Measurements from ENCODE around the gene PELI2.

The PELI2 gene

GRCh38 chr14:56133547-56133946, 15.3 kb downstream of the PELI2 start:
- Histone ChIP-seq H3K27me3 (ENCODE audit: control insufficient read depth, insufficient read depth, low read length) (no peaks in the 10 kb centered on the region), H3K4me3 (ENCODE audit: low read length) (no peak overlapping the region), H3K4me1 (ENCODE audit: control insufficient read depth, low read depth, low read length) (peaks cover 44% of the 10 kb centered on the region), H3K9me3 (ENCODE audit: control insufficient read depth, low read depth, low read length) (no peaks in the 10 kb centered on the region), H3K27ac (ENCODE audit: low read length) (no peak overlapping the region), H3K36me3 (ENCODE audit: control insufficient read depth, low read depth, low read length) (no peaks in the 10 kb centered on the region), H3K9ac (ENCODE audit: low read length) (no peak overlapping the region)

DNA sequence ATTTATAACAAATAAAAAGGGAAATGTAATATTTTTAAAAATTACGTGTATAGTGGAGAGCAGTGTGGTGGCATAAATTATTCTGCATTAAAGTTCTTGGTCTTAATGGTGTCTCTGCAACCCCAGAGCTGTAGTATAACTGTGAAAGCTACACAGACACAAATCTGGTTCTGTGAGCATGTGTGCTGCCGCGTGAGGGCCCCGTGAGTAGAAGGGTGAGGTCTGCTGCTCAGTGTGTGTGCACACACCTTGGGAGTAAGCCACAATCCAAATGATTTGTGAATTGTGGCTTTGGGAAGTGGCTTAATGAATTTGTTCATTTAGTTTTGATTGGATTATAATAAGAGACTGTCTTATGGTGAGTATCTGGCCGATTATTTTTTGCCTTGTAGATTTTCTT, 16.8 kb downstream of the PELI2 start:
- Histone ChIP-seq H3K27me3 (ENCODE audit: control insufficient read depth, insufficient read depth, low read length) (no peaks in the 10 kb centered on the region), H3K4me3 (ENCODE audit: low read length) (no peak overlapping the region), H3K27ac (ENCODE audit: low read length) (no peak overlapping the region), H3K36me3 (ENCODE audit: control insufficient read depth, low read depth, low read length) (no peaks in the 10 kb centered on the region), H3K9ac (ENCODE audit: low read length) (no peak overlapping the region), H3K4me1 (ENCODE audit: control insufficient read depth, low read depth, low read length) (peaks cover 38% of the 10 kb centered on the region), H3K9me3 (ENCODE audit: control insufficient read depth, low read depth, low read length) (no peaks in the 10 kb centered on the region)

DNA sequence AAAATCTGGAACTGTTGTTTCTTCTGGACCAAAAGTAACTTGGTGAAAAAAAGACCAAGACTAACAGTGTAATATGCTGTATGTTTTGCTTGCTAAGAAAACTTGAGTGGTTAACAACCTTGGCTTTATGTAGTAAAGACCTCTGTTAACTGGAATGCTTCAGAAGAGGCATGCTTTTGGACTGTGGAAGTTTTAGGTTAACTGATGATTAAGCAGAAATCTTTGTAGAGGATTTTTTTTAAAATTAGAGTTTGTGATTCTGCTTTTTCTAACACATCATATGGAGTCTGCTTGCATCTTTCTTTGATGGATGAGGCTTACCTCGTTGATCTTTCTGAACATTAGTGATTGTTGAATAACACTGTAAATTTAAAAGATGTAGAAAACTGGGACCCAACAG, 17.5 kb downstream of the PELI2 start:
- Histone ChIP-seq H3K36me3 (ENCODE audit: control insufficient read depth, low read depth, low read length) (no peaks in the 10 kb centered on the region), H3K27me3 (ENCODE audit: control insufficient read depth, insufficient read depth, low read length) (no peaks in the 10 kb centered on the region), H3K4me3 (ENCODE audit: low read length) (no peak overlapping the region), H3K4me1 (ENCODE audit: control insufficient read depth, low read depth, low read length) (peaks cover 34% of the 10 kb centered on the region), H3K9ac (ENCODE audit: low read length) (no peak overlapping the region), H3K27ac (ENCODE audit: low read length) (no peak overlapping the region), H3K9me3 (ENCODE audit: control insufficient read depth, low read depth, low read length) (no peaks in the 10 kb centered on the region)

GRCh38 chr14:56136571-56137452, 18.6 kb downstream of the PELI2 start:
- Histone ChIP-seq H3K27me3 (ENCODE audit: control insufficient read depth, insufficient read depth, low read length) (no peaks in the 10 kb centered on the region), H3K4me1 (ENCODE audit: control insufficient read depth, low read depth, low read length) (peaks cover 30% of the 10 kb centered on the region), H3K27ac (ENCODE audit: low read length) (no peak overlapping the region), H3K36me3 (ENCODE audit: control insufficient read depth, low read depth, low read length) (no peaks in the 10 kb centered on the region), H3K4me3 (ENCODE audit: low read length) (no peak overlapping the region), H3K9me3 (ENCODE audit: control insufficient read depth, low read depth, low read length) (no peaks in the 10 kb centered on the region), H3K9ac (ENCODE audit: low read length) (no peak overlapping the region)

DNA sequence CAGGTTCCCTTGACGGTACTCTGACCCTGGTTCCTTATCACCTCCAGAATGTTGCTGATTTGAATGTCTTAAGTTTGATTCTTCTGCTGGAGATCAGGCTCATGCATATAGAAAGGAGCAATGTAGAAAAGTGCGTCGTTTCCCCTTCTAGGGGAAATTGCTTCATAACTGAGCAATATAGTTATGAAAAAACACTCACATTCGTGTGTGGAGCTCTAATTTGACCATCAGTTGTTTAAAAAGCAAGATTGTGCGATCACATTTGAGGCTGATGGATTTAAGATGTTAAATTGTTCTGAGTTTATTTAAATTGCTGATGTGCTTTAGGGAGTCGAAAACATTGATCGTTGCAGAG, 19.2 kb downstream of the PELI2 start:
- no peak overlapping the region for H3K9ac ChIP-seq (ENCODE audit: low read length)
- H3K27me3 ChIP-seq (ENCODE audit: control insufficient read depth, insufficient read depth, low read length): no peaks in the 10 kb centered on the region
- no peak overlapping the region for H3K4me3 ChIP-seq (ENCODE audit: low read length)
- H3K9me3 ChIP-seq (ENCODE audit: control insufficient read depth, low read depth, low read length): no peaks in the 10 kb centered on the region
- no peaks in the 10 kb centered on the region for H3K36me3 ChIP-seq (ENCODE audit: control insufficient read depth, low read depth, low read length)
- H3K27ac ChIP-seq (ENCODE audit: low read length): no peak overlapping the region
- H3K4me1 ChIP-seq (ENCODE audit: control insufficient read depth, low read depth, low read length): peaks cover 25% of the 10 kb centered on the region

DNA sequence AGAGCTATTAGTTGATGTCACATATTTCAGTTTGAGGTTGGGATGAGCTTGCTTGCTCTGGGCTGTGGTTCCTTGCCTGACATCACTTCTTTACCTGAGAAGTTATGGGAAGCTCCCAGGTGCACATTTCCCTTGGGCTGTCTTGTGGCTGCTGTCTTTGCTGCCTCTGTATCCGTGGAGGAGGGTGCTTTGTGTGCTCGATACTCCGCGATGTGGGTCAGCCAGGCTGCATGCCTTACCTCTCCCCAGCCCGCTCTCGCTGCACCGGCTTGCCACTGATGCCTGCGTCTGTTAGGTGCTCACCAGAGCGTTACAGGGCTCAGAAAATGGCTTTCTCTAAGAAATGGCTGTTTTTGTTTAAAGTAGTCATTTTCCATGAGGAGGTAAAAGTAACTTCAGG, 19.6 kb downstream of the PELI2 start:
- H3K36me3 ChIP-seq (ENCODE audit: control insufficient read depth, low read depth, low read length): no peaks in the 10 kb centered on the region
- no peaks in the 10 kb centered on the region for H3K27me3 ChIP-seq (ENCODE audit: control insufficient read depth, insufficient read depth, low read length)
- no peak overlapping the region for H3K9ac ChIP-seq (ENCODE audit: low read length)
- H3K27ac ChIP-seq (ENCODE audit: low read length): no peak overlapping the region
- no peaks in the 10 kb centered on the region for H3K9me3 ChIP-seq (ENCODE audit: control insufficient read depth, low read depth, low read length)
- no peak overlapping the region for H3K4me3 ChIP-seq (ENCODE audit: low read length)
- peaks cover 22% of the 10 kb centered on the region for H3K4me1 ChIP-seq (ENCODE audit: control insufficient read depth, low read depth, low read length)

DNA sequence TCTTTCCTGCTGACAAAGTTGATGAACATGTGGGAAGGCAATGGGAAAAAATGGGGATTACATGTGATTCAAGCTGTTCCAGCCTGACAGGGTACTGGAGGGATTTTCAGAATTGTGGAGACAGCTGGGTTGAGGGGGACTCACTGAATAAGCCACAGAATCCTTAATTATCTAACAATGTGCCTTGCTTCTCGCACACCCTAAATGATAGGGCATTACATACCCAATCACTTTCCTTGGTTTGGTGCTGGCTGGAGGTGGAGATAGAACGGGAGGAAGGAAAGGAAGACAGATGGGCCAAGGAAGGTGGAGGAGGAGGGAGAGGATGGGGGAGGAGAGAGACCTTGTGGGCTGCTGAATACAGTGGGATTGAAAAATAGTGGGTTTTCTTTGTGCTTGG, 20.7 kb downstream of the PELI2 start:
- Histone ChIP-seq H3K36me3 (ENCODE audit: control insufficient read depth, low read depth, low read length) (no peaks in the 10 kb centered on the region), H3K4me1 (ENCODE audit: control insufficient read depth, low read depth, low read length) (peaks cover 22% of the 10 kb centered on the region)

DNA sequence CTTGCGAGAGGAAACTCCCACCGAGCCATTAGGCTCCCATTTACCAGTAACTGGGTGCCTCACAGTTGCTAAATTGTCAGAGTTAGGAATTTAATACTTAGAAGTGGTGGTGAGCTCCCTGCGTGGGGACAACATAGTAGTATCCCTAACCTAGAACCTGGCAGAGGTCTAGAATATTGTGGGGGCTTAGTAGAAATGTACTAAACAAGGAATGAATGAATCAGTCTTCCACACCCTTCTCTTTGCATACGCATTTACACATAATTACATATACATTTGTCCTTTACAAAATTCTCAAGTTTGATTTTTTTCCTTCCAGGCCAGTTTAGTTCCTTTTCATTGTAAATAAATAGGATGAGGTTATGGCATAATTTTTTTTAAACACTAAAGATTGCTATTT, 24.1 kb downstream of the PELI2 start:
- Histone ChIP-seq H3K27me3 (ENCODE audit: control insufficient read depth, insufficient read depth, low read length) (no peaks in the 10 kb centered on the region), H3K4me1 (ENCODE audit: control insufficient read depth, low read depth, low read length) (peaks cover 26% of the 10 kb centered on the region), H3K36me3 (ENCODE audit: control insufficient read depth, low read depth, low read length) (no peaks in the 10 kb centered on the region), H3K9me3 (ENCODE audit: control insufficient read depth, low read depth, low read length) (no peaks in the 10 kb centered on the region), H3K27ac (ENCODE audit: low read length) (no peak overlapping the region), H3K4me3 (ENCODE audit: low read length) (no peak overlapping the region), H3K9ac (ENCODE audit: low read length) (no peak overlapping the region)

More for the DNA sequence above, 20.7 kb downstream of the PELI2 start:
- no peak overlapping the region for H3K9ac ChIP-seq (ENCODE audit: low read length)
- H3K27me3 ChIP-seq (ENCODE audit: control insufficient read depth, insufficient read depth, low read length): no peaks in the 10 kb centered on the region
- no peaks in the 10 kb centered on the region for H3K9me3 ChIP-seq (ENCODE audit: control insufficient read depth, low read depth, low read length)
- no peak overlapping the region for H3K4me3 ChIP-seq (ENCODE audit: low read length)
- H3K27ac ChIP-seq (ENCODE audit: low read length): no peak overlapping the region

GRCh38 chr14:56143025-56143424, 24.8 kb downstream of the PELI2 start:
- no peaks in the 10 kb centered on the region for H3K9me3 ChIP-seq (ENCODE audit: control insufficient read depth, low read depth, low read length)
- H3K27me3 ChIP-seq (ENCODE audit: control insufficient read depth, insufficient read depth, low read length): no peaks in the 10 kb centered on the region
- no peak overlapping the region for H3K27ac ChIP-seq (ENCODE audit: low read length)
- H3K4me3 ChIP-seq (ENCODE audit: low read length): no peak overlapping the region
- no peaks in the 10 kb centered on the region for H3K36me3 ChIP-seq (ENCODE audit: control insufficient read depth, low read depth, low read length)
- no peak overlapping the region for H3K9ac ChIP-seq (ENCODE audit: low read length)
- H3K4me1 ChIP-seq (ENCODE audit: control insufficient read depth, low read depth, low read length): peaks cover 22% of the 10 kb centered on the region

DNA sequence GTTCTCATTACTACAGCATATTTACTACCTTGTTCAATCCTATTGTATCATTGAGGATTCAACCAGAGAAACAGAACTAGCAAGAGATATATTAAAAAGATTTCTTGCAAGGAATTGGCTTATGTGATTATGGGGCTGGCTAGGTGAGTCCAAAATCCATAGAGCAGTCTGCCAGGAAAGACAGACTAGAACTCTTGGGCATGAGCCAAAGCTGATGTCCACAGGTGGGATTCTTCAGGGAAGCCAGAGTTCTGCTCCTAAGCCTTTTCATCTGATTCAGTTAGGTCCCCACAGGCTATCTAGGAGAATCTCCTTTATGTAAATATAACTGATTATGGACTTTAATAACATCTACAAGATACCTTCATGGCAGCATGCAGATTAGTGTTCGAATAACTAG, 26.0 kb downstream of the PELI2 start:
- no peak overlapping the region for H3K9ac ChIP-seq (ENCODE audit: low read length)
- no peak overlapping the region for H3K27ac ChIP-seq (ENCODE audit: low read length)
- no peaks in the 10 kb centered on the region for H3K9me3 ChIP-seq (ENCODE audit: control insufficient read depth, low read depth, low read length)
- peaks cover 21% of the 10 kb centered on the region for H3K4me1 ChIP-seq (ENCODE audit: control insufficient read depth, low read depth, low read length)
- no peak overlapping the region for H3K4me3 ChIP-seq (ENCODE audit: low read length)
- no peaks in the 10 kb centered on the region for H3K27me3 ChIP-seq (ENCODE audit: control insufficient read depth, insufficient read depth, low read length)
- no peaks in the 10 kb centered on the region for H3K36me3 ChIP-seq (ENCODE audit: control insufficient read depth, low read depth, low read length)

GRCh38 chr14:56145181-56145769, 27.1 kb downstream of the PELI2 start:
- H3K9me3 ChIP-seq (ENCODE audit: control insufficient read depth, low read depth, low read length): no peaks in the 10 kb centered on the region

GRCh38 chr14:56145965-56146364, 27.8 kb downstream of the PELI2 start:
- Histone ChIP-seq H3K4me3 (ENCODE audit: low read length) (no peak overlapping the region), H3K9ac (ENCODE audit: low read length) (no peak overlapping the region), H3K27ac (ENCODE audit: low read length) (no peak overlapping the region), H3K27me3 (ENCODE audit: control insufficient read depth, insufficient read depth, low read length) (no peaks in the 10 kb centered on the region), H3K36me3 (ENCODE audit: control insufficient read depth, low read depth, low read length) (no peaks in the 10 kb centered on the region), H3K4me1 (ENCODE audit: control insufficient read depth, low read depth, low read length) (peaks cover 19% of the 10 kb centered on the region), H3K9me3 (ENCODE audit: control insufficient read depth, low read depth, low read length) (no peaks in the 10 kb centered on the region)

More at GRCh38 chr14:56145181-56145769, 27.1 kb downstream of the PELI2 start:
- Histone ChIP-seq H3K4me1 (ENCODE audit: control insufficient read depth, low read depth, low read length) (peaks cover 19% of the 10 kb centered on the region), H3K4me3 (ENCODE audit: low read length) (no peak overlapping the region), H3K27ac (ENCODE audit: low read length) (no peak overlapping the region), H3K27me3 (ENCODE audit: control insufficient read depth, insufficient read depth, low read length) (no peaks in the 10 kb centered on the region), H3K36me3 (ENCODE audit: control insufficient read depth, low read depth, low read length) (no peaks in the 10 kb centered on the region), H3K9ac (ENCODE audit: low read length) (no peak overlapping the region)
